A549 (cell line): ENCODE measurements around the gene UBL7. TPM values are rescaled to one million over a fixed set of nuclear protein-coding genes. Genes with fewer than 3 reads are reported as not detected.
"Not testable (repeated sequence)": the region's sequence is repeated elsewhere in the genome, so short reads cannot be mapped to it uniquely, and the experiment has no call there.

Source experiments
- ATAC-seq, 2 experiments: fragments of 200-7000 bp in 1 of 2; fragments of >200 bp in 1 of 2; cut with Nextera tagmentation in 1 of 2; cut with Tn5 transposase in 1 of 2; 3 replicates each; pipeline versions ENCODE4 v1.8.0 to v1.9.1; 2018 to 2020; ENCODE audit warnings: mild to moderate bottlenecking in 1 of 2, moderate library complexity in 1 of 2
- CTCF ChIA-PET: fragments of 300-600 bp; sonication (Branson Sonifier 250); formaldehyde crosslinking; extraction: SDS; loops from one replicate; lab custom pipeline; 2021; ENCODE audit warnings: antibody characterized with exemption, inconsistent platforms; lab: Yijun Ruan, JAX
- POLR2A ChIA-PET: fragments of 350-600 bp; formaldehyde crosslinking; extraction: SDS; loops from one replicate; lab custom pipeline; 2021; ENCODE audit warnings: antibody characterized with exemption, inconsistent platforms; lab: Yijun Ruan, JAX
- DNase-seq, 2 experiments: peaks; one replicate each; pipeline versions ENCODE4 v3.0.0 to v3.0.0-alpha.2; 2011 to 2016; ENCODE audit warnings: low read depth in 1 of 2, low spot score in 1 of 2
- FAIRE-seq: peaks from 2 replicates; lab custom pipeline; 2011; peaks lifted over from hg19 to GRCh38; lab: Jason Lieb, UNC
- H3K27ac ChIP-seq, 2 experiments: fragments of >200 bp; sonication (Bioruptor Twin); formaldehyde crosslinking; 3 replicates each; pipeline ENCODE4 v1.5.1; 2016 to 2017
- H3K4me1 ChIP-seq: fragments of >200 bp; sonication (Bioruptor Twin); formaldehyde crosslinking; 3 replicates; pipeline ENCODE4 v1.6.1; 2016
- H3K4me2 ChIP-seq: fragments of >200 bp; sonication (Bioruptor Twin); formaldehyde crosslinking; 3 replicates; pipeline ENCODE4 v1.6.1; 2016
- H3K4me3 ChIP-seq: fragments of >200 bp; sonication (Bioruptor Twin); formaldehyde crosslinking; 3 replicates; pipeline ENCODE4 v1.5.1; 2016
- H3K9me3 ChIP-seq: fragments of >200 bp; sonication (Bioruptor Twin); formaldehyde crosslinking; 3 replicates; pipeline ENCODE4 v1.6.1; 2016
- CHD4 ChIP-seq: fragments of 200-600 bp; sonication (generic); IDR thresholded peaks from 2 replicates; pipeline ENCODE4 v1.6.1; 2016; ENCODE audit warnings: antibody characterized with exemption, mild to moderate bottlenecking, borderline replicate concordance
- ESRRA ChIP-seq: fragments of 150-350 bp; IDR thresholded peaks from 2 replicates; pipeline ENCODE4 v1.6.1; 2014; ENCODE audit warnings: mild to moderate bottlenecking, low read length, borderline replicate concordance
- FOSL2 ChIP-seq, 2 experiments: fragments of 450-650 bp in 1 of 2; fragments of >200 bp in 1 of 2; sonication (Bioruptor Twin) in 1 of 2; formaldehyde crosslinking; IDR thresholded peaks; 2 replicates each; pipeline versions ENCODE4 v1.5.0 to v1.6.1; 2016 to 2020; ENCODE audit warnings: mild to moderate bottlenecking in 1 of 2, moderate library complexity in 1 of 2
- HOXB13 ChIP-seq: fragments of 250-450 bp; sonication (Bioruptor Pico); IDR thresholded peaks from 2 replicates; pipeline ENCODE4 v1.5.0; 2020; ENCODE audit warnings: low read depth, mild to moderate bottlenecking, moderate library complexity
- HOXB5 ChIP-seq: fragments of 250-450 bp; sonication (Bioruptor Pico); IDR thresholded peaks from 2 replicates; pipeline ENCODE4 v1.5.0; 2020; ENCODE audit warnings: mild to moderate bottlenecking, moderate library complexity
- JUN ChIP-seq, 2 experiments: fragments of >200 bp; sonication (Bioruptor Twin); formaldehyde crosslinking; IDR thresholded peaks; 2 replicates in 1 of 2; 3 replicates in 1 of 2; pipeline ENCODE4 v1.6.1; 2016 to 2017
- KDM1A ChIP-seq: fragments of 200-600 bp; sonication (generic); IDR thresholded peaks from 2 replicates; pipeline ENCODE4 v1.6.1; 2016; ENCODE audit warnings: low read depth, mild to moderate bottlenecking
- KDM5A ChIP-seq: fragments of 200-600 bp; sonication (generic); IDR thresholded peaks from 2 replicates; pipeline ENCODE4 v1.6.1; 2016; ENCODE audit warnings: antibody characterized with exemption, mild to moderate bottlenecking
- MAFK ChIP-seq: fragments of 450-650 bp; IDR thresholded peaks from 2 replicates; pipeline ENCODE4 v1.6.1; 2014; ENCODE audit not compliant: partially characterized antibody
- MYC ChIP-seq: IDR thresholded peaks from 2 replicates; pipeline ENCODE4 v1.6.1; 2012; ENCODE audit warnings: mild to moderate bottlenecking, inconsistent platforms, low read length, improper control_type of control experiment, borderline replicate concordance
- NFE2L2 ChIP-seq: fragments of 150-350 bp; conservative IDR thresholded peaks from 2 replicates; pipeline ENCODE4 v1.6.1; 2014; ENCODE audit warnings: low read length
- NR3C1 ChIP-seq: fragments of >200 bp; sonication (Bioruptor Twin); formaldehyde crosslinking; IDR thresholded peaks from 3 replicates; pipeline ENCODE4 v1.6.1; 2017
- RCOR1 ChIP-seq: fragments of 150-350 bp; IDR thresholded peaks from 2 replicates; pipeline ENCODE4 v1.6.1; 2014; ENCODE audit warnings: antibody characterized with exemption, low read length, low read depth
- RFX5 ChIP-seq: fragments of 450-650 bp; IDR thresholded peaks from 2 replicates; pipeline ENCODE4 v1.7.1; 2014; ENCODE audit warnings: antibody characterized with exemption, mild to moderate bottlenecking, moderate library complexity
- TFCP2L1 ChIP-seq: fragments of 250-450 bp; sonication (Bioruptor Pico); IDR thresholded peaks from 2 replicates; pipeline ENCODE4 v1.5.0; 2021; ENCODE audit warnings: mild to moderate bottlenecking
- WGBS: methylation state at CpG from one replicate; pipeline ENCODE4 v1.1.6; 2017; ENCODE audit errors: missing lambda C conversion rate; 5-methylcytosine and 5-hydroxymethylcytosine counted together
- polyA plus RNA-seq, 4 experiments: library from polyadenylated mRNA; depleted of rRNA in 3 of 4; stranded (reverse); fragments of >200 nt; fragmentation: RNase III in 1 of 4; extraction: RNeasy Plus Mini Kit Qiagen cat#74134 plus additional on column Dnase treatment in 1 of 4; gene quantifications; 2 replicates in 3 of 4; 3 replicates in 1 of 4; pipeline ENCODE4 v1.2.3, GENCODE V29; 2011 to 2017
- TF ChIP-seq, protein P1 (sequence below): IDR thresholded peaks from 2 replicates; pipeline ENCODE4 v1.6.1; 2012
- TF ChIP-seq, protein P2 (sequence below): IDR thresholded peaks from 2 replicates; pipeline ENCODE4 v1.6.1; 2012; ENCODE audit warnings: low read depth, borderline replicate concordance
- TF ChIP-seq, protein P3 (sequence below): fragments of >200 bp; sonication (Bioruptor Twin); formaldehyde crosslinking; IDR thresholded peaks from 3 replicates; pipeline ENCODE4 v1.5.1; 2016
- TF ChIP-seq, protein P4 (sequence below): fragments of >200 bp; sonication (Bioruptor Twin); formaldehyde crosslinking; IDR thresholded peaks from 3 replicates; pipeline ENCODE4 v1.6.1; 2016
- TF ChIP-seq, protein P5 (sequence below): fragments of 250-450 bp; sonication (Bioruptor Pico); IDR thresholded peaks from 2 replicates; pipeline ENCODE4 v1.5.0; 2020; ENCODE audit warnings: low read depth, mild to moderate bottlenecking, moderate library complexity

UBL7 gene
- polyA plus RNA-seq, 2 of the 4 experiments (the other 2 are of a cell fraction): 32.6 to 48.5 TPM

DNA sequence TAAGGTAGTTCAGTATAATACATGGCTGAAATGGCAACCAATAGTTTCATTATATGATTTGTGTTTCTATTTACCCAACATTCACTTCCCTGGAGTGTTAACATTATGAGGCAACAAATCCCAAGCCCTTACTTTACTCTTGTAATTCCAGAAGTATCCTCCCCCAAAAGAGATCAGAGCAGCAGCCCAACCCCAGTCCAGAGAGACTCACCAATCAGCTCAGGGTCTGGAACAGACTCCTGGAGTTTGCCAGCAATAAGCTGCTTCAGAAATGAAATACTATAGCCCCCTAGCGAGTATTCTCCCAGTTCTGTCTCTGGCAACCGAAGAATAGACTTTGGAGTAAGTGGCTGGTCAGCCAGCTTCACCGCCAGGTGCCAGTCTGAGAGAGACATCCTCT, 2.5 kb downstream of the UBL7 start:
- H3K4me3 ChIP-seq: no peak overlapping the region
- TF ChIP-seq, protein P1, sequence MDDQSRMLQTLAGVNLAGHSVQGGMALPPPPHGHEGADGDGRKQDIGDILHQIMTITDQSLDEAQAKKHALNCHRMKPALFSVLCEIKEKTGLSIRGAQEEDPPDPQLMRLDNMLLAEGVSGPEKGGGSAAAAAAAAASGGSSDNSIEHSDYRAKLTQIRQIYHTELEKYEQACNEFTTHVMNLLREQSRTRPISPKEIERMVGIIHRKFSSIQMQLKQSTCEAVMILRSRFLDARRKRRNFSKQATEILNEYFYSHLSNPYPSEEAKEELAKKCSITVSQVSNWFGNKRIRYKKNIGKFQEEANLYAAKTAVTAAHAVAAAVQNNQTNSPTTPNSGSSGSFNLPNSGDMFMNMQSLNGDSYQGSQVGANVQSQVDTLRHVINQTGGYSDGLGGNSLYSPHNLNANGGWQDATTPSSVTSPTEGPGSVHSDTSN: no peak
- TF ChIP-seq HOXB5 (CRISPR knock-in tag) (no peak), JUN (IDR thresholded peaks at IDR 0.05) (no peak), TFCP2L1 (CRISPR knock-in tag) (no peak), ESRRA (no peak), RFX5 (no peak), CHD4 (no peak), NR3C1 (no peak), RCOR1 (no peak)
- TF ChIP-seq, protein P2, sequence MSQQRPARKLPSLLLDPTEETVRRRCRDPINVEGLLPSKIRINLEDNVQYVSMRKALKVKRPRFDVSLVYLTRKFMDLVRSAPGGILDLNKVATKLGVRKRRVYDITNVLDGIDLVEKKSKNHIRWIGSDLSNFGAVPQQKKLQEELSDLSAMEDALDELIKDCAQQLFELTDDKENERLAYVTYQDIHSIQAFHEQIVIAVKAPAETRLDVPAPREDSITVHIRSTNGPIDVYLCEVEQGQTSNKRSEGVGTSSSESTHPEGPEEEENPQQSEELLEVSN: no peak
- FAIRE-seq (no peak), DNase-seq (no peak), ATAC-seq (no peak)
- WGBS: 92% methylated on average over 3 of the region's 3 CpGs
- no peaks in the 10 kb centered on the region for H3K9me3 ChIP-seq
- no peak overlapping the region for H3K4me2 ChIP-seq
- H3K27ac ChIP-seq: no peak overlapping the region
- 0 out of 3 replicates have a peak, but pooled peaks cover 6% of the 10 kb centered on the region for H3K4me1 ChIP-seq
- CTCF ChIA-PET: interaction anchor here (0.7 to 2.1 kb wide), 3 partner anchors 9 to 216 kb away, joined by 3 to 5 read pairs (median 3); no protein-coding TSS in a partner anchor
- POLR2A ChIA-PET: no interaction called here

DNA sequence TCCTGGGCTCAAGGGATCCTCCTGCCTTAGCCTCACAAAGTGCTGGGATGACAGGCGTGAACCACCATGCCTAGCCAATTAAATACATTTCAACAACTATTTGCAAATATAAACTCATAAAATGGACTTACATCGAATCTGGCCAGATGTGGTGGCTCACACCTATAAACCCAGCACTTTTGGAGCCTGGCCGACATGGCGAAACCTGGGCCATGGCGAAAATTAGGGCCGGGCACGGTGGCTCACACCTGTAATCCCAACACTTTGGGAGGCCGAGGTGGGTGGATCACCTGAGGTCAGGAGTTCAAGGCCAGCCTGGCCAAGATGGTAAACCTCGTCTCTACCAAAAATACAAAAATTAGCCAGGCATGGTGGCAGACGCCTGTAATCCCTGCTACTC, 3.9 kb downstream of the UBL7 start:
- CTCF ChIA-PET: interaction anchor here (0.8 to 2.6 kb wide), 5 partner anchors 18 to 84 kb away, joined by 3 to 6 read pairs (median 4); no protein-coding TSS in a partner anchor
- H3K9me3 ChIP-seq, POLR2A ChIA-PET, ATAC-seq, H3K4me2 ChIP-seq, H3K4me1 ChIP-seq, H3K4me3 ChIP-seq, H3K27ac ChIP-seq, FAIRE-seq, DNase-seq: not testable (repeated sequence)
- WGBS: 89% methylated on average over 10 of the region's 10 CpGs

DNA sequence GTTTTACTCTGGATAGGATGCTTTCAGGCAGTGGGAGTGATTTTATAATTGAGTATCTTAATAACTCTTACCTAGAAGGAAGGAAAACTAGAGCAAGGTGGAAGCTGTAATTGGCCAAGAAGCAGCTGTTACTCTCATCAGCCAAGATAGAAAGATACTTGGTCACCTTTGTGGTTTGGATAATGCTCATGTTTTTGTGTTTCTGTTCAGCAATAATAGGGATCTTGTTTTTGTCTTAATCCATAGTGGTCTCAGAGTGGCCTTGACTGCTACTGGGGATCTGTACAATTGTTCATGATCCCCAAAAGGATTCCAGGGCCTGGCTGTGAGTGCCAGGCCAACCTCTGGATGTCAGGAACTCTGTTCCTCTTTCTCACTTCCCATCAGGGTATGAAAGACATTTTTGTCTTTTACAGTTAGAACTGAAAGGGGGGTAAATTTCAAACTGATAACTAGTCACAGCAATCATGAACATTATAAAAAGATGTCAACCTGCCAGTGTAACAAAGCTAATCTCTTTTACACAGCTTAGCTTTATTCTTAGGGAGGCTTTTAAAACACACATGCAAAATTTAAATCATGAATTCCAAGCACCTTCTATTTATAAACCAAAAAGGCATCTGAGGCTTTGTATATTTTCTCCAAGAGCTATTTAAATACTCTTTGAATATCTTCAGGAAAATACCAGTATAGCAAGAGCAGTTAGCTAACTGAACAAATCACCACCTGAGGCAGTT, 6.0 kb downstream of the UBL7 start:
- Histone ChIP-seq H3K4me2 (no peak overlapping the region), H3K4me3 (no peak overlapping the region), H3K9me3 (no peaks in the 10 kb centered on the region), H3K4me1 (no peaks in the 10 kb centered on the region), H3K27ac (no peak overlapping the region)
- ATAC-seq (no peak), DNase-seq (no peak), FAIRE-seq (no peak)
- ChIA-PET CTCF (interaction anchor here (0.9 to 2.6 kb wide), 4 partner anchors 14 to 82 kb away, joined by 3 to 6 read pairs (median 3); no protein-coding TSS in a partner anchor), POLR2A (no interaction called here)
- TF ChIP-seq NFE2L2 (no peak), FOSL2 (IDR thresholded peaks at IDR 0.05) (no peak), FOSL2 (CRISPR knock-in tag; IDR thresholded peaks at IDR 0.05) (no peak), KDM5A (no peak), HOXB13 (CRISPR knock-in tag) (no peak), MAFK (no peak), RFX5 (no peak), MYC (no peak), KDM1A (no peak)
- TF ChIP-seq, protein P3, sequence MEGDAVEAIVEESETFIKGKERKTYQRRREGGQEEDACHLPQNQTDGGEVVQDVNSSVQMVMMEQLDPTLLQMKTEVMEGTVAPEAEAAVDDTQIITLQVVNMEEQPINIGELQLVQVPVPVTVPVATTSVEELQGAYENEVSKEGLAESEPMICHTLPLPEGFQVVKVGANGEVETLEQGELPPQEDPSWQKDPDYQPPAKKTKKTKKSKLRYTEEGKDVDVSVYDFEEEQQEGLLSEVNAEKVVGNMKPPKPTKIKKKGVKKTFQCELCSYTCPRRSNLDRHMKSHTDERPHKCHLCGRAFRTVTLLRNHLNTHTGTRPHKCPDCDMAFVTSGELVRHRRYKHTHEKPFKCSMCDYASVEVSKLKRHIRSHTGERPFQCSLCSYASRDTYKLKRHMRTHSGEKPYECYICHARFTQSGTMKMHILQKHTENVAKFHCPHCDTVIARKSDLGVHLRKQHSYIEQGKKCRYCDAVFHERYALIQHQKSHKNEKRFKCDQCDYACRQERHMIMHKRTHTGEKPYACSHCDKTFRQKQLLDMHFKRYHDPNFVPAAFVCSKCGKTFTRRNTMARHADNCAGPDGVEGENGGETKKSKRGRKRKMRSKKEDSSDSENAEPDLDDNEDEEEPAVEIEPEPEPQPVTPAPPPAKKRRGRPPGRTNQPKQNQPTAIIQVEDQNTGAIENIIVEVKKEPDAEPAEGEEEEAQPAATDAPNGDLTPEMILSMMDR: no peak
- TF ChIP-seq, protein P4, sequence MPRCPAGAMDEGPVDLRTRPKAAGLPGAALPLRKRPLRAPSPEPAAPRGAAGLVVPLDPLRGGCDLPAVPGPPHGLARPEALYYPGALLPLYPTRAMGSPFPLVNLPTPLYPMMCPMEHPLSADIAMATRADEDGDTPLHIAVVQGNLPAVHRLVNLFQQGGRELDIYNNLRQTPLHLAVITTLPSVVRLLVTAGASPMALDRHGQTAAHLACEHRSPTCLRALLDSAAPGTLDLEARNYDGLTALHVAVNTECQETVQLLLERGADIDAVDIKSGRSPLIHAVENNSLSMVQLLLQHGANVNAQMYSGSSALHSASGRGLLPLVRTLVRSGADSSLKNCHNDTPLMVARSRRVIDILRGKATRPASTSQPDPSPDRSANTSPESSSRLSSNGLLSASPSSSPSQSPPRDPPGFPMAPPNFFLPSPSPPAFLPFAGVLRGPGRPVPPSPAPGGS: no peak
- TF ChIP-seq, protein P5, sequence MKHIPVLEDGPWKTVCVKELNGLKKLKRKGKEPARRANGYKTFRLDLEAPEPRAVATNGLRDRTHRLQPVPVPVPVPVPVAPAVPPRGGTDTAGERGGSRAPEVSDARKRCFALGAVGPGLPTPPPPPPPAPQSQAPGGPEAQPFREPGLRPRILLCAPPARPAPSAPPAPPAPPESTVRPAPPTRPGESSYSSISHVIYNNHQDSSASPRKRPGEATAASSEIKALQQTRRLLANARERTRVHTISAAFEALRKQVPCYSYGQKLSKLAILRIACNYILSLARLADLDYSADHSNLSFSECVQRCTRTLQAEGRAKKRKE (CRISPR knock-in tag): no peak
